CD4-positive, alpha-beta T cell treated with Interferon gamma for 1 hour (primary cell): ENCODE data around the gene NR0B1.

ENCODE experiments used
- DNase-seq: peaks from one replicate; pipeline ENCODE4 v3.0.0-alpha.2; 2020

Gene NR0B1

GRCh38 chrX:30262763-30263162 is 46.4 kb downstream of the NR0B1 start:
- DNase-seq: no peak

- DNase-seq: no peak
These were observed 48.2 kb downstream of the NR0B1 start for GRCh38 chrX:30261012-30261411.

- DNase-seq: no peak
These were observed 49.3 kb downstream of the NR0B1 start for GRCh38 chrX:30259927-30260326.
